Neural cell (in vitro differentiated cells): ENCODE results near the gene KRTAP10-11. TPM values are rescaled to one million over a fixed set of nuclear protein-coding genes. Genes with fewer than 3 reads are reported as not detected.

ENCODE experiments used
- H2AFZ ChIP-seq: fragments of 200-600, 300-800 bp; sonication (generic), shearing (Covaris generic); 2 replicates; pipeline ENCODE4 v1.6.0; 2014; ENCODE audit warnings: low read depth, mild to moderate bottlenecking, antibody characterized with exemption, low read length, moderate library complexity
- H3F3A ChIP-seq: fragments of 200-600 bp; shearing (Covaris generic); 2 replicates; pipeline ENCODE4 v1.6.1; 2016; ENCODE audit warnings: mild to moderate bottlenecking, moderate library complexity, mixed read lengths, antibody characterized with exemption, low read length; ENCODE audit not compliant: insufficient read depth, poor library complexity, severe bottlenecking
- H3K27ac ChIP-seq: fragments of 200-600, 300-800 bp; sonication (generic), shearing (Covaris generic); 2 replicates; pipeline ENCODE4 v1.5.1; 2014; ENCODE audit warnings: mild to moderate bottlenecking, low read length, moderate library complexity
- H3K27me3 ChIP-seq: fragments of 300-800, 200-600 bp; sonication (generic), shearing (Covaris generic); 2 replicates; pipeline ENCODE4 v1.6.0; 2014; ENCODE audit warnings: mild to moderate bottlenecking, low read depth, low read length, moderate library complexity; ENCODE audit not compliant: insufficient read depth
- H3K36me3 ChIP-seq: fragments of 300-800, 200-600 bp; sonication (generic), shearing (Covaris generic); 2 replicates; pipeline ENCODE4 v1.5.1; 2014; ENCODE audit warnings: mild to moderate bottlenecking, antibody characterized with exemption, low read length, moderate library complexity; ENCODE audit not compliant: insufficient read depth
- H3K4me2 ChIP-seq: fragments of 300-800, 200-600 bp; sonication (generic), shearing (Covaris generic); 2 replicates; pipeline ENCODE4 v1.6.0; 2014; ENCODE audit warnings: mild to moderate bottlenecking, low read length
- H3K4me3 ChIP-seq: fragments of 300-800, 200-600 bp; sonication (generic), shearing (Covaris generic); 2 replicates; pipeline ENCODE4 v1.5.1; 2014; ENCODE audit warnings: mild to moderate bottlenecking, low read length, moderate library complexity
- H3K79me2 ChIP-seq: fragments of 200-600 bp; shearing (Covaris generic); replicated peaks from 2 replicates; pipeline ENCODE4 v1.6.0; 2014; ENCODE audit warnings: mild to moderate bottlenecking, low read length, moderate library complexity; ENCODE audit not compliant: insufficient read depth
- H3K9ac ChIP-seq: fragments of 300-800, 200-600 bp; sonication (generic), shearing (Covaris generic); 2 replicates; pipeline ENCODE4 v1.6.1; 2016; ENCODE audit warnings: mild to moderate bottlenecking, low read length, mixed read lengths
- H3K9me2 ChIP-seq: fragments of 200-600 bp; shearing (Covaris generic); 2 replicates; pipeline ENCODE4 v1.6.1; 2016; ENCODE audit warnings: mild to moderate bottlenecking, low read length, mixed read lengths; ENCODE audit not compliant: insufficient read depth
- H3K9me3 ChIP-seq: fragments of 200-600, 300-800 bp; sonication (generic), shearing (Covaris generic); 2 replicates; pipeline ENCODE4 v1.6.1; 2016; ENCODE audit warnings: mild to moderate bottlenecking, mixed run types, low read length, moderate library complexity, mixed read lengths
- H4K20me1 ChIP-seq: fragments of 200-600 bp; shearing (Covaris generic); 2 replicates; pipeline ENCODE4 v1.6.1; 2016; ENCODE audit warnings: mild to moderate bottlenecking, mixed run types; ENCODE audit not compliant: insufficient read depth
- EP300 ChIP-seq: fragments of 450-650 bp; conservative IDR thresholded peaks from 2 replicates; pipeline ENCODE4 v1.6.1; 2014; ENCODE audit warnings: antibody characterized with exemption, mild to moderate bottlenecking, moderate library complexity; ENCODE audit not compliant: poor library complexity, severe bottlenecking
- EZH2 ChIP-seq: fragments of 200-600, 300-800 bp; shearing (Covaris generic), sonication (generic); IDR thresholded peaks from 2 replicates; pipeline ENCODE4 v1.6.1; 2014; ENCODE audit warnings: antibody characterized with exemption, low read length, borderline replicate concordance, mild to moderate bottlenecking; ENCODE audit not compliant: insufficient read depth, poor library complexity, severe bottlenecking
- MXI1 ChIP-seq: fragments of 450-650 bp; conservative IDR thresholded peaks from 2 replicates; pipeline ENCODE4 v1.6.1; 2014; ENCODE audit warnings: antibody characterized with exemption, mild to moderate bottlenecking; ENCODE audit not compliant: poor library complexity, severe bottlenecking
- POLR2AphosphoS5 ChIP-seq: IDR thresholded peaks from 2 replicates; pipeline ENCODE4 v1.6.1; 2012
- RAD21 ChIP-seq: fragments of 450-650 bp; conservative IDR thresholded peaks from 2 replicates; pipeline ENCODE4 v1.6.1; 2014; ENCODE audit warnings: antibody characterized with exemption, mild to moderate bottlenecking, moderate library complexity
- SMC3 ChIP-seq: fragments of 450-650 bp; conservative IDR thresholded peaks from 2 replicates; pipeline ENCODE4 v1.6.1; 2014; ENCODE audit warnings: antibody characterized with exemption, mild to moderate bottlenecking, moderate library complexity; ENCODE audit not compliant: poor library complexity
- TAF1 ChIP-seq: IDR thresholded peaks from 2 replicates; pipeline ENCODE4 v1.6.1; 2012; ENCODE audit warnings: low read depth
- polyA plus RNA-seq: library from polyadenylated mRNA; depleted of rRNA; stranded (reverse); fragments of >200 nt; gene quantifications from 2 replicates; pipeline ENCODE4 v1.2.3, GENCODE V29; 2014
- TF ChIP-seq, protein P1 (sequence below): IDR thresholded peaks from 2 replicates; pipeline ENCODE4 v1.6.1; 2012; ENCODE audit warnings: borderline replicate concordance
- TF ChIP-seq, protein P2 (sequence below): fragments of 450-650 bp; IDR thresholded peaks from 2 replicates; pipeline ENCODE4 v1.5.1; 2014; ENCODE audit warnings: antibody characterized with exemption, mild to moderate bottlenecking, moderate library complexity; ENCODE audit not compliant: poor library complexity, severe bottlenecking

Gene KRTAP10-11
- polyA plus RNA-seq, 1 donor from 2014 or later, result not detected

DNA sequence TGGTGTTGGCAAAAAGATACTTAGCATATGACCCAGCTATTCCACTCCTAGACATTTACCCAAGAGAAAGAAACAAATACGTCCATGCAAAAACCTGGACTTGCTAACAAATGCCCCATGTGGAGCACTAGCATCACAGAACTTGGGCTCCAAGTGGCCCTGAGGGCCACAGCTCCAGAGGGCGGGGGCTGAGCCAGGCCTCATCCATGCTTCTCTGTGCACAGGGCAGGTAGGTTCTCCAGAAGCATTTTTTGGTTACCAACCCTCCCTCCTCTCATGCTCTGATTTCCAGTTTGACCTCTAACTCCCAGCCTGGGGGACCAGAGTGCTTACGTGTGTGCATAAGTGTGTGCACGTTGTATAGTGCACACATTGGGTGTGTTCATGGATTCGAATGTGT lies 18.5 kb downstream of the KRTAP10-11 start:
- H3K4me2 ChIP-seq, result no peak overlapping the region
- TF ChIP-seq SMC3, result no peak
- H3K27ac ChIP-seq, result no peak overlapping the region
- H3K36me3 ChIP-seq, result no peaks in the 10 kb centered on the region
- H2AFZ ChIP-seq, result no peak overlapping the region
- no peaks in the 10 kb centered on the region for H3F3A ChIP-seq
- H3K79me2 ChIP-seq, result no peaks in the 10 kb centered on the region
- no peak overlapping the region for H3K4me3 ChIP-seq
- H3K9me2 ChIP-seq, result no peaks in the 10 kb centered on the region
- H3K9ac ChIP-seq, result no peak overlapping the region
- no peaks in the 10 kb centered on the region for H3K9me3 ChIP-seq
- no peaks in the 10 kb centered on the region for H4K20me1 ChIP-seq
- no peaks in the 10 kb centered on the region for H3K27me3 ChIP-seq

DNA sequence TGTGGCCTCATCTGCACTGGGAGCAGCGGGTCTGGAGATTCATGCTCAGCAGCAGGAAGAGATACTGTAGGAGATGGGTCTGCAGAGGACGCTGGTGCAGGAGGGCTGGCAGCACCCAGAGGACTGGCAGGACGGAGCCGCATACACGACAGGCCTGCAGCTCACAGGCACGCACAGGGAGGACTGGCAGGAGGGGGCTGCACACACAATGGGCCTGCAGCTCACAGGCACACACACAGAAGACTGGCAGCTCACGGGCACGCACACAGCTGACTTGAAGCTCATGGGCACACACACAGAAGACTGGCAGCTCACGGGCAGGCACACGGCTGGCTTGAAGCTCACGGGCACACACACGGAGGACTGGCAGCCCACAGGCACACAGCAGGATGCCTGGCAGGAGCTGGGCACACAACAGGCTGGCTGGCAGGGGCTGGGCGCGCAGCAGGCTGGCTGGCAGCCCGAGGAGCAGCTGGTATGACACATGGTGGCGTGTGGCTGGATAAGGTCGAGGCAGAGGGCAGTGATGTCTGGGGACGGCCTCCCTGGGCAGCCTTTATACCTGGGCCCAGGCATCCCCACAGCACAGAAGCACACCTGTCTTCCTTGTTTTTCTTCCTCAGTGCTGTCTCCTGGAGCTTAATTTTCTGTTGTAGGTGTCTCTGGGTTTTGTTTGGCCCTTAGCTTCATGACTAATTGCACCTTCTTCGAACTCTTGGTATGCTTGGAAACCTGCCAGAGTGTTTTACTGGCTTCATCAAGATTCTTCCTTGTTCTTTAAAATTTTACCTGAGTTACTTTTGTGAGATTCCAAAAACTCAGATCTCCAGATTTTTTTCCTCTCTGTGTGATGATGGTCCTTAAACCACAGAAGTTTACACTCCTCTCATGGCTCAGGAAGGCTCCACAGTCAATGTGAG lies 20.4 kb downstream of the KRTAP10-11 start, which contains the start of gene KRTAP12-2:
TSS of gene KRTAP12-2 (minus strand) at position 527 of the 920 bp plus-strand sequence. CDS start at position 486, 41 bp downstream.
- Histone ChIP-seq H3K27me3 (no peaks in the 10 kb centered on the region), H4K20me1 (no peaks in the 10 kb centered on the region)

DNA sequence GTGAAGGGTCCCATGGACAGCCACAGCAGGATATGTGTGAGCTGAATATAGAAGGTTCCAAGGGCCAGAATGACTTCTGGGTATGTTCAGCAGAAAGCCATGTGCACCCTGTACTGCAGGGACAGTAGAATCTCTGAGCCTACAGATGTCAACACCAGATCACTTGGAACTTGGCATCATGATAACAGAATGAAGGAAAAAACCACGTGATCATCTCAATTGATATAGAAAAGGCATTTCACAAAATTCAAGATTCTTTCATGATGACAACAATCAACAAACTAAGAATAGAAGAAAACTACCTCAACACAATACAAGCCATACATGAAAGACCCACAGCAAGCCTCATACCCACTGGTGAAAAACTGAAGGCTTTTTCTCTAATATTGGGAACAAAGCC lies 21.4 kb downstream of the KRTAP10-11 start:
- Histone ChIP-seq H3K79me2 (no peaks in the 10 kb centered on the region), H3K36me3 (no peaks in the 10 kb centered on the region), H3K27me3 (no peaks in the 10 kb centered on the region), H4K20me1 (no peaks in the 10 kb centered on the region), H3K9me2 (no peaks in the 10 kb centered on the region), H2AFZ (no peak overlapping the region), H3K4me2 (no peak overlapping the region), H3K9ac (no peak overlapping the region), H3F3A (no peaks in the 10 kb centered on the region), H3K4me3 (no peak overlapping the region), H3K9me3 (peaks cover 4% of the 10 kb centered on the region), H3K27ac (no peak overlapping the region)
- TF ChIP-seq RAD21 (no peak), EP300 (no peak), TAF1 (no peak)
- TF ChIP-seq, protein P1, sequence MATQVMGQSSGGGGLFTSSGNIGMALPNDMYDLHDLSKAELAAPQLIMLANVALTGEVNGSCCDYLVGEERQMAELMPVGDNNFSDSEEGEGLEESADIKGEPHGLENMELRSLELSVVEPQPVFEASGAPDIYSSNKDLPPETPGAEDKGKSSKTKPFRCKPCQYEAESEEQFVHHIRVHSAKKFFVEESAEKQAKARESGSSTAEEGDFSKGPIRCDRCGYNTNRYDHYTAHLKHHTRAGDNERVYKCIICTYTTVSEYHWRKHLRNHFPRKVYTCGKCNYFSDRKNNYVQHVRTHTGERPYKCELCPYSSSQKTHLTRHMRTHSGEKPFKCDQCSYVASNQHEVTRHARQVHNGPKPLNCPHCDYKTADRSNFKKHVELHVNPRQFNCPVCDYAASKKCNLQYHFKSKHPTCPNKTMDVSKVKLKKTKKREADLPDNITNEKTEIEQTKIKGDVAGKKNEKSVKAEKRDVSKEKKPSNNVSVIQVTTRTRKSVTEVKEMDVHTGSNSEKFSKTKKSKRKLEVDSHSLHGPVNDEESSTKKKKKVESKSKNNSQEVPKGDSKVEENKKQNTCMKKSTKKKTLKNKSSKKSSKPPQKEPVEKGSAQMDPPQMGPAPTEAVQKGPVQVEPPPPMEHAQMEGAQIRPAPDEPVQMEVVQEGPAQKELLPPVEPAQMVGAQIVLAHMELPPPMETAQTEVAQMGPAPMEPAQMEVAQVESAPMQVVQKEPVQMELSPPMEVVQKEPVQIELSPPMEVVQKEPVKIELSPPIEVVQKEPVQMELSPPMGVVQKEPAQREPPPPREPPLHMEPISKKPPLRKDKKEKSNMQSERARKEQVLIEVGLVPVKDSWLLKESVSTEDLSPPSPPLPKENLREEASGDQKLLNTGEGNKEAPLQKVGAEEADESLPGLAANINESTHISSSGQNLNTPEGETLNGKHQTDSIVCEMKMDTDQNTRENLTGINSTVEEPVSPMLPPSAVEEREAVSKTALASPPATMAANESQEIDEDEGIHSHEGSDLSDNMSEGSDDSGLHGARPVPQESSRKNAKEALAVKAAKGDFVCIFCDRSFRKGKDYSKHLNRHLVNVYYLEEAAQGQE, result no peak
- TF ChIP-seq, protein P2, sequence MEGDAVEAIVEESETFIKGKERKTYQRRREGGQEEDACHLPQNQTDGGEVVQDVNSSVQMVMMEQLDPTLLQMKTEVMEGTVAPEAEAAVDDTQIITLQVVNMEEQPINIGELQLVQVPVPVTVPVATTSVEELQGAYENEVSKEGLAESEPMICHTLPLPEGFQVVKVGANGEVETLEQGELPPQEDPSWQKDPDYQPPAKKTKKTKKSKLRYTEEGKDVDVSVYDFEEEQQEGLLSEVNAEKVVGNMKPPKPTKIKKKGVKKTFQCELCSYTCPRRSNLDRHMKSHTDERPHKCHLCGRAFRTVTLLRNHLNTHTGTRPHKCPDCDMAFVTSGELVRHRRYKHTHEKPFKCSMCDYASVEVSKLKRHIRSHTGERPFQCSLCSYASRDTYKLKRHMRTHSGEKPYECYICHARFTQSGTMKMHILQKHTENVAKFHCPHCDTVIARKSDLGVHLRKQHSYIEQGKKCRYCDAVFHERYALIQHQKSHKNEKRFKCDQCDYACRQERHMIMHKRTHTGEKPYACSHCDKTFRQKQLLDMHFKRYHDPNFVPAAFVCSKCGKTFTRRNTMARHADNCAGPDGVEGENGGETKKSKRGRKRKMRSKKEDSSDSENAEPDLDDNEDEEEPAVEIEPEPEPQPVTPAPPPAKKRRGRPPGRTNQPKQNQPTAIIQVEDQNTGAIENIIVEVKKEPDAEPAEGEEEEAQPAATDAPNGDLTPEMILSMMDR, result no peak

More for the DNA sequence above, 20.4 kb downstream of the KRTAP10-11 start, which contains the start of gene KRTAP12-2:
- H3K79me2 ChIP-seq, result no peaks in the 10 kb centered on the region
- TF ChIP-seq TAF1 (no peak), EP300 (no peak), MXI1 (no peak), EZH2 (no peak), POLR2AphosphoS5 (no peak)
- TF ChIP-seq, protein P2, result no peak
- peaks cover 4% of the 10 kb centered on the region for H3K9me3 ChIP-seq
- H3K36me3 ChIP-seq, result no peaks in the 10 kb centered on the region
- no peak within 1 kb of the TSS for H3K9ac ChIP-seq
- H3K27ac ChIP-seq, result no peak within 1 kb of the TSS
- no peak within 1 kb of the TSS for H3K4me2 ChIP-seq
- no peaks in the 10 kb centered on the region for H3K9me2 ChIP-seq
- H2AFZ ChIP-seq, result no peak within 1 kb of the TSS
- no peaks in the 10 kb centered on the region for H3F3A ChIP-seq
- H3K4me3 ChIP-seq, result no peak within 1 kb of the TSS
